HepG2 (cell line): ENCODE data around the gene GDPD5. TPM values are rescaled to one million over a fixed set of nuclear protein-coding genes. Genes with fewer than 3 reads are reported as not detected.

Source experiments
- BHLHE40 ChIP-seq: IDR thresholded peaks from 2 replicates; pipeline ENCODE4 v1.6.1; 2011; ENCODE audit warnings: low read length, improper control_type of control experiment
- DRAP1 ChIP-seq: IDR thresholded peaks from 2 replicates; pipeline ENCODE4 v1.6.1; 2016; ENCODE audit warnings: missing genetic modification reagents, missing compliant biosample characterization
- HOXA7 ChIP-seq: sonication (generic); formaldehyde crosslinking; IDR thresholded peaks from 2 replicates; pipeline ENCODE4 v1.8.1; 2022; ENCODE audit warnings: mild to moderate bottlenecking, missing genetic modification reagents, moderate library complexity
- SOX6 ChIP-seq, 2 experiments: fragments of 450-650 bp in 1 of 2; sonication (generic) in 1 of 2; formaldehyde crosslinking in 1 of 2; IDR thresholded peaks; 2 replicates each; pipeline versions ENCODE4 v1.4.0 to v1.6.1; 2017 to 2020; ENCODE audit warnings: antibody characterized with exemption in 1 of 2, mild to moderate bottlenecking in 1 of 2, missing genetic modification reagents in 1 of 2
- TARDBP ChIP-seq: sonication (generic); formaldehyde crosslinking; IDR thresholded peaks from 2 replicates; pipeline ENCODE4 v1.8.0; 2022; ENCODE audit warnings: mild to moderate bottlenecking, missing genetic modification reagents
- ZBTB40 ChIP-seq, 2 experiments: fragments of 450-650 bp in 1 of 2; sonication (generic) in 1 of 2; formaldehyde crosslinking in 1 of 2; IDR thresholded peaks; 2 replicates each; pipeline versions ENCODE4 v1.6.1 to v1.8.0; 2016 to 2022; ENCODE audit warnings: antibody characterized with exemption in 1 of 2, mild to moderate bottlenecking in 1 of 2, missing genetic modification reagents in 1 of 2
- ZSCAN12 ChIP-seq: sonication (generic); formaldehyde crosslinking; IDR thresholded peaks from 2 replicates; pipeline ENCODE4 v1.9.0; 2021; ENCODE audit warnings: mild to moderate bottlenecking, missing genetic modification reagents
- polyA plus RNA-seq, 8 experiments: library from polyadenylated mRNA; depleted of rRNA in 3 of 8; stranded (reverse) in 7 of 8; unstranded in 1 of 8; fragments of >200 nt; fragmentation: Illumina TruSeq in 4 of 8; extraction: Trizol in 4 of 8; gene quantifications; 2 replicates each; pipeline versions ENCODE4 v1.2.1 to v1.2.3, GENCODE V29; 2011 to 2016; ENCODE audit warnings: low read depth in 4 of 8, missing spikeins in 1 of 8, mixed read lengths in 1 of 8; ENCODE audit not compliant: insufficient read depth in 1 of 8
- total RNA-seq, 5 experiments: library from RNA; depleted of rRNA; stranded (reverse); fragments of >200 nt; fragmentation: Illumina TruSeq; extraction: Trizol; gene quantifications; 2 replicates each; pipeline ENCODE4 v1.2.3, GENCODE V29; 2016; ENCODE audit warnings: low read depth in 1 of 5
- TF ChIP-seq, protein P1 (sequence below): sonication (generic); formaldehyde crosslinking; IDR thresholded peaks from 2 replicates; pipeline ENCODE4 v1.4.0; 2020; ENCODE audit warnings: missing genetic modification reagents
- TF ChIP-seq, protein P2 (sequence below): sonication (generic); formaldehyde crosslinking; IDR thresholded peaks from 2 replicates; pipeline ENCODE4 v1.4.0; 2020; ENCODE audit warnings: missing genetic modification reagents

GDPD5 gene
- total and polyA plus RNA-seq, 2 of the 13 experiments (the other 11 are each of a cell fraction or from before 2014, with no cell fraction given) = 55.0 to 67.5 TPM

DNA sequence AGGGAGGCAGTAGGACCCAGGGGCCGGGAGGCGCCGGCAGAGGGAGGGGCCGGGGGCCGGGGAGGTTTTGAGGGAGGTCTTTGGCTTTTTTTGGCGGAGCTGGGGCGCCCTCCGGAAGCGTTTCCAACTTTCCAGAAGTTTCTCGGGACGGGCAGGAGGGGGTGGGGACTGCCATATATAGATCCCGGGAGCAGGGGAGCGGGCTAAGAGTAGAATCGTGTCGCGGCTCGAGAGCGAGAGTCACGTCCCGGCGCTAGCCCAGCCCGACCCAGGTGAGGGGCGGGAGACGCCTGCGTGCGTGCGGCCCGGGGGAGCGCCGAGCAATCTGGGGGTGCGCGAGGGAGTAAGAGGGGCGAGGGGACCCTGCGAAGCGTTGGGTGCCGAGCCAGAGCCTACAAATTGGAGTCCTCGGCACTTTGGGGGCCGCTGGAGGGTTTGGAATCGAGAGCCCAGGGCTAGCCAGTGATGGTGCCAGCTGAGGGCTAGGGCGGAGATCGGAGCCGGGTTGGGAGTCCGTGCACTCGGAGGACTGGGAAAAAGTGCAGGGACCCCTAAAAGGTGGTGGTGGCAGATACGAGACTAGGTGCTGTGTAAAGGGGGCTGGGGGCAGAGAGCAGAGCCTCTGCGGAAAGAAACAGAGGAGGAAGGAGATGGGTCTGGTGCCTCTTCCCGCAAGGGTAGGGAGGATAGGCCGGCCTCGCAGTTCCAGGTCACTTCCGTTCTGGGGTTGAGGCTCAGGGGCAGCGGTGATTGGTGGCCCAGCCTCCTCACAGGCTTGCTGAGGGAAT is 36.5 kb upstream of the GDPD5 start, which contains the start of gene SERPINH1 (continued):
- TF ChIP-seq ZBTB40 (IDR thresholded peaks at IDR 0.05) (no peak), ZBTB40 (CRISPR knock-in tag; IDR thresholded peaks at IDR 0.05) (0 out of 2 replicates have a peak, but pooled peaks have one; percentile 9), HOXA7 (no peak), ZSCAN12 (CRISPR knock-in tag) (no peak), BHLHE40 (no peak), DRAP1 (CRISPR knock-in tag) (peak; percentile 75), TARDBP (CRISPR knock-in tag) (peak; percentile 49; the same call in 1 of the 2 replicates), SOX6 (IDR thresholded peaks at IDR 0.05) (no peak), SOX6 (CRISPR knock-in tag; IDR thresholded peaks at IDR 0.05) (peak; percentile 24)
- TF ChIP-seq, protein P1, sequence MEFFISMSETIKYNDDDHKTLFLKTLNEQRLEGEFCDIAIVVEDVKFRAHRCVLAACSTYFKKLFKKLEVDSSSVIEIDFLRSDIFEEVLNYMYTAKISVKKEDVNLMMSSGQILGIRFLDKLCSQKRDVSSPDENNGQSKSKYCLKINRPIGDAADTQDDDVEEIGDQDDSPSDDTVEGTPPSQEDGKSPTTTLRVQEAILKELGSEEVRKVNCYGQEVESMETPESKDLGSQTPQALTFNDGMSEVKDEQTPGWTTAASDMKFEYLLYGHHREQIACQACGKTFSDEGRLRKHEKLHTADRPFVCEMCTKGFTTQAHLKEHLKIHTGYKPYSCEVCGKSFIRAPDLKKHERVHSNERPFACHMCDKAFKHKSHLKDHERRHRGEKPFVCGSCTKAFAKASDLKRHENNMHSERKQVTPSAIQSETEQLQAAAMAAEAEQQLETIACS (CRISPR knock-in tag) = no peak
- TF ChIP-seq, protein P2, sequence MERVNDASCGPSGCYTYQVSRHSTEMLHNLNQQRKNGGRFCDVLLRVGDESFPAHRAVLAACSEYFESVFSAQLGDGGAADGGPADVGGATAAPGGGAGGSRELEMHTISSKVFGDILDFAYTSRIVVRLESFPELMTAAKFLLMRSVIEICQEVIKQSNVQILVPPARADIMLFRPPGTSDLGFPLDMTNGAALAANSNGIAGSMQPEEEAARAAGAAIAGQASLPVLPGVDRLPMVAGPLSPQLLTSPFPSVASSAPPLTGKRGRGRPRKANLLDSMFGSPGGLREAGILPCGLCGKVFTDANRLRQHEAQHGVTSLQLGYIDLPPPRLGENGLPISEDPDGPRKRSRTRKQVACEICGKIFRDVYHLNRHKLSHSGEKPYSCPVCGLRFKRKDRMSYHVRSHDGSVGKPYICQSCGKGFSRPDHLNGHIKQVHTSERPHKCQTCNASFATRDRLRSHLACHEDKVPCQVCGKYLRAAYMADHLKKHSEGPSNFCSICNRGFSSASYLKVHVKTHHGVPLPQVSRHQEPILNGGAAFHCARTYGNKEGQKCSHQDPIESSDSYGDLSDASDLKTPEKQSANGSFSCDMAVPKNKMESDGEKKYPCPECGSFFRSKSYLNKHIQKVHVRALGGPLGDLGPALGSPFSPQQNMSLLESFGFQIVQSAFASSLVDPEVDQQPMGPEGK (CRISPR knock-in tag) = peak; percentile 79
